Heart left ventricle (tissue), 16 donors: ENCODE measurements around the gene LTBP2. TPM values are rescaled to one million over a fixed set of nuclear protein-coding genes. Genes with fewer than 3 reads are reported as not detected.

Source experiments
- ATAC-seq, 4 donors: fragments of 200-7000 bp; cut with Tn5 transposase; one replicate each; pipeline ENCODE4 v1.9.1; 2020 to 2022; ENCODE audit warnings: moderate library complexity in 4 of 4, mild to moderate bottlenecking in 3 of 4, moderate number of reproducible peaks in 1 of 4
- DNase-seq, 5 donors: peaks; one replicate each; pipeline ENCODE4 v3.0.0-alpha.2; 2020
- H3K27ac ChIP-seq, 12 donors: fragments of 200-600 bp; sonication (generic) in 4 of 12; one replicate each; pipeline versions ENCODE4 v1.5.0 to v1.8.0; 2016 to 2022; ENCODE audit warnings: mild to moderate bottlenecking in 2 of 12
- H3K27me3 ChIP-seq, 9 donors: fragments of 200-600 bp; sonication (generic) in 2 of 9; one replicate each; pipeline versions ENCODE4 v1.5.1 to v1.8.0; 2016 to 2022; ENCODE audit warnings: mild to moderate bottlenecking in 3 of 9
- H3K36me3 ChIP-seq, 9 donors: fragments of 200-600 bp; sonication (generic) in 2 of 9; one replicate each; pipeline versions ENCODE4 v1.5.0 to v1.8.0; 2018 to 2022; ENCODE audit warnings: mild to moderate bottlenecking in 2 of 9
- H3K4me1 ChIP-seq, 12 donors: fragments of 200-600 bp; sonication (generic) in 4 of 12; one replicate each; pipeline versions ENCODE4 v1.5.0 to v1.8.0; 2016 to 2022; ENCODE audit warnings: mild to moderate bottlenecking in 3 of 12
- H3K4me3 ChIP-seq, 12 donors: fragments of 200-600 bp; sonication (generic) in 4 of 12; one replicate each; pipeline versions ENCODE4 v1.5.0 to v1.8.0; 2017 to 2022; ENCODE audit warnings: mild to moderate bottlenecking in 9 of 12, moderate library complexity in 4 of 12
- H3K9me3 ChIP-seq, 12 donors: fragments of 200-600 bp; sonication (generic) in 4 of 12; one replicate each; pipeline versions ENCODE4 v1.5.0 to v1.8.0; 2016 to 2022; ENCODE audit warnings: mild to moderate bottlenecking in 1 of 12
- POLR2A ChIP-seq, 2 donors: fragments of 450-650 bp; IDR thresholded peaks; one replicate each; pipeline ENCODE4 v1.6.1; 2017; ENCODE audit warnings: antibody characterized with exemption in 2 of 2, mild to moderate bottlenecking in 2 of 2, moderate library complexity in 2 of 2
- WGBS, 4 donors: extraction: QIAGEN DNeasy Blood & Tissue Kit in 2 of 4; methylation state at CpG; one replicate each; pipeline versions ENCODE4 v1.1.5 to v1.1.7; 2013 to 2018; 5-methylcytosine and 5-hydroxymethylcytosine counted together
- intact Hi-C, 10 donors: fragments of 100-400 bp; cut with DNase I; formaldehyde crosslinking; loops; one replicate each; pipeline versions ENCODE4 v1.11.1 to v1.14.2; 2022
- polyA plus RNA-seq, 2 donors: library from polyadenylated mRNA; stranded (reverse); fragments of 200-250 nt; gene quantifications; one replicate each; pipeline ENCODE4 v1.2.3, GENCODE V29; 2013
- total RNA-seq, 9 donors: library from RNA; depleted of rRNA in 2 of 9; stranded (reverse); fragments of >200 nt in 2 of 9; fragmentation: NEBNext Ultra II Directional in 3 of 9; extraction: Animal tissue kit (Norgen Biotek cat#: 25700) in 3 of 9; gene quantifications; one replicate each; pipeline versions ENCODE4 v1.1.0 to v1.2.4, GENCODE V29; 2016 to 2023
- TF ChIP-seq, protein P1 (sequence below), 12 donors: fragments of 200-600 bp; sonication (generic) in 4 of 12; IDR thresholded peaks; one replicate each; pipeline versions ENCODE4 v1.5.0 to v1.8.0; 2018 to 2022; ENCODE audit warnings: antibody characterized with exemption in 12 of 12, mild to moderate bottlenecking in 5 of 12
- donor health status: ischemic (EF 13 %, LVEDD 7.1; RV severe dilation, severe dysfunction).
- donor health status: healthy with polysubstance abuse.
- donor health status: DM: no; HTN: yes; CAD: no.
- donor health status: DM: no; HTN: no; CAD: no.
- donor health status: ischemic (EF 25% LVEDD 6.9; RV normal size, moderate dysfunction).
- donor health status: ischemic (EF 25% LVEDD 5.7; RV mildly dilated, moderate dysfunction).
- donor health status: healthy.
- donor health status: DM: yes; HTN: yes; CAD: no.
- donor health status: ischemic (EF 35%, LVEDD 5.7; RV mildly dilated, moderate dysfunction).
- donor health status: nonischemic (EF 11% LVEDD 7.7; RV severe dilation, severe dysfunction).
- donor health status: DM: yes; HTN: yes; CAD: no.
- donor health status: PGD.
- donor health status: ischemic (EF 29% LVEDD 5.4; RV normal size, mild dysfunction).
- donor health status: nonischemic (EF 23%, LVEDD 6.1; RV moderate dilation, normal function).

The LTBP2 gene
- total and polyA plus RNA-seq, 11 donors: 4.0 to 69.1 (median 29.5) TPM

- DNase-seq: peak in 2 of 5 donors; percentile 12 to 17
- H3K27me3 ChIP-seq: no peaks in the 10 kb centered on the region
- no peaks in the 10 kb centered on the region for H3K9me3 ChIP-seq
- H3K4me3 ChIP-seq: no peak overlapping the region
- ATAC-seq: no peak
- intact Hi-C loops: no loop called here
- H3K27ac ChIP-seq: peak overlapping the region in 8 of 12 donors; percentile 60 to 91 (median 77)
- no peaks in the 10 kb centered on the region for H3K36me3 ChIP-seq
- H3K4me1 ChIP-seq: peaks cover 0 to 94% (median 44%) of the 10 kb centered on the region in 12 donors
- TF ChIP-seq POLR2A (IDR thresholded peaks at IDR 0.05): no peak
- TF ChIP-seq, protein P1, sequence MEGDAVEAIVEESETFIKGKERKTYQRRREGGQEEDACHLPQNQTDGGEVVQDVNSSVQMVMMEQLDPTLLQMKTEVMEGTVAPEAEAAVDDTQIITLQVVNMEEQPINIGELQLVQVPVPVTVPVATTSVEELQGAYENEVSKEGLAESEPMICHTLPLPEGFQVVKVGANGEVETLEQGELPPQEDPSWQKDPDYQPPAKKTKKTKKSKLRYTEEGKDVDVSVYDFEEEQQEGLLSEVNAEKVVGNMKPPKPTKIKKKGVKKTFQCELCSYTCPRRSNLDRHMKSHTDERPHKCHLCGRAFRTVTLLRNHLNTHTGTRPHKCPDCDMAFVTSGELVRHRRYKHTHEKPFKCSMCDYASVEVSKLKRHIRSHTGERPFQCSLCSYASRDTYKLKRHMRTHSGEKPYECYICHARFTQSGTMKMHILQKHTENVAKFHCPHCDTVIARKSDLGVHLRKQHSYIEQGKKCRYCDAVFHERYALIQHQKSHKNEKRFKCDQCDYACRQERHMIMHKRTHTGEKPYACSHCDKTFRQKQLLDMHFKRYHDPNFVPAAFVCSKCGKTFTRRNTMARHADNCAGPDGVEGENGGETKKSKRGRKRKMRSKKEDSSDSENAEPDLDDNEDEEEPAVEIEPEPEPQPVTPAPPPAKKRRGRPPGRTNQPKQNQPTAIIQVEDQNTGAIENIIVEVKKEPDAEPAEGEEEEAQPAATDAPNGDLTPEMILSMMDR (IDR thresholded peaks at IDR 0.05): no peak
- WGBS, 4 donors: 86 to 92% (median 88%) methylated on average over 5 of the region's 5 CpGs
These were observed 41.3 kb downstream of the LTBP2 start for GRCh38 chr14:74570696-74571095.

DNA sequence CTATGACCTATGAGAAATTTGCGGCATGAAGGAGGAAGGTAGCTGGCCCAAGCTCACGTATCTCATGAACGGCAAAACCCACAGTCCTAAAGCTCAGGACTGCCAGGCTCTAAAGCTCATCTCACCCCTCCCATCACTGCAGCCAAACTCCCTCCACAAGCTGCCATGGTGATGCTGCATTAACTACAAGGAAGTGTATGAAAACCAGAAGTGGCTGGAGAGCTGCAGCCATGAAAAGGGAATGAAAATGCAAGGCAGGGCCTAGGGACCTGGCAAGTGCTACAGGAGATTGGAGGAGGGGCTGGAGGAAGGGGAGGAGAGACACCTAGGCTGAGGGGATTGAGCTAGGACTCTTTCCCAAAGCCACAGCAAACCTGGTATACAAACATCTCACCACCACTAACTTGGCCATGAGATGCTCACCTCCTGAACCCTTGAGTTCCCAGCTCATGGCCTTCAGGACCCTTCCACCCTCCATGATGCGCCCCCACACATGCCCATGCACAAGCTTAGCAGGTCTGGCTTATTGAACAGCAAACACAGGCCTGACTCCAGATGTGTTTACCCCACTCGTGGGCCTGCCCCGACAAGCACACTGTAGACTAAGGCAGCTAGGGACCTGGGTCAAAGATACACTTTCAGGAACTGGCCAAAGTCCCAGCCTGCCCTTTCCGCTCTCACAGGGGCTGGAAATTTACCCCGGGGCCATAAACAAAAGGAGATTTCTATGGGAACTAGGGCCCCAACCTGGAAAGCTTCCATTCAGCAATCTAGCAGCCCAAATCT, 42.0 kb downstream of the LTBP2 start:
- peak in 3 of 5 donors; percentile 16 to 29 (median 18) for DNase-seq
- no peak overlapping the region for H3K4me3 ChIP-seq
- no peaks in the 10 kb centered on the region for H3K9me3 ChIP-seq
- no peaks in the 10 kb centered on the region for H3K27me3 ChIP-seq
- 52 to 76% (median 65%) methylated on average over 8 of the region's 8 CpGs for WGBS, 4 donors
- no peaks in the 10 kb centered on the region for H3K36me3 ChIP-seq
- ATAC-seq: no peak
- peaks cover 0 to 87% (median 41%) of the 10 kb centered on the region in 12 donors for H3K4me1 ChIP-seq
- intact Hi-C loops: no loop called here
- no peak for TF ChIP-seq POLR2A (IDR thresholded peaks at IDR 0.05)
- TF ChIP-seq, protein P1 (IDR thresholded peaks at IDR 0.05): no peak
- H3K27ac ChIP-seq: peak overlapping the region in 8 of 12 donors; percentile 60 to 91 (median 77)

GRCh38 chr14:74569387-74569786, 42.6 kb downstream of the LTBP2 start:
- intact Hi-C loops: no loop called here
- ATAC-seq: no peak
- no peaks in the 10 kb centered on the region for H3K9me3 ChIP-seq
- TF ChIP-seq, protein P1 (IDR thresholded peaks at IDR 0.05): no peak
- H3K27me3 ChIP-seq: no peaks in the 10 kb centered on the region
- H3K36me3 ChIP-seq: no peaks in the 10 kb centered on the region
- DNase-seq: peak in 3 of 5 donors; percentile 10 to 21 (median 11)
- no peak overlapping the region for H3K4me3 ChIP-seq
- peaks cover 0 to 81% (median 38%) of the 10 kb centered on the region in 12 donors for H3K4me1 ChIP-seq
- H3K27ac ChIP-seq: peak overlapping the region in 8 of 12 donors; percentile 31 to 91 (median 77)
- 75 to 85% (median 78%) methylated on average over 1 to 2 of the region's 2 CpGs for WGBS, 4 donors

DNA sequence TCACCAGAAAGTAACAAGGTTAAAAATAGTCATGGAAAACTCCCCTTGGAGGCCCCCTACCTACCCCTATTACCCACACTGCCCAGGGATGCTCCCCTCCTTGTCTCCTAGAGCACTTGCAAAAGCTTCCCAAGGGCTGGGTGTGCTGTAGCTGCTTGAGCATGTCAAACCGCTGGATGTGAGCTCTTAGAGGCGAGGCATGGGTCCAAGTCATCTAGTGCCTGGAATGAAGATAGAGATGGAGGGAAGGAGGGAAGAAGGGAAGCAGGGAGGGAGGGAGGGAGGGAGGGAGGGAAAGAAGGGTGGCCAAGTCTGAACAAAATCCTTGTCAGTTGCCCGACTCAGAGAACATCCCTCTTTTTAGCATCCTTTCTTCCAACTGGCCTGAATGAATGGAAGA, 43.1 kb downstream of the LTBP2 start:
- peaks cover 0 to 76% (median 38%) of the 10 kb centered on the region in 12 donors for H3K4me1 ChIP-seq
- no peak for TF ChIP-seq POLR2A (IDR thresholded peaks at IDR 0.05)
- TF ChIP-seq, protein P1 (IDR thresholded peaks at IDR 0.05): no peak
- intact Hi-C loops: no loop called here
- ATAC-seq (peak in 3 of 4 donors; percentile 9 to 32 (median 28)), DNase-seq (peak in 3 of 5 donors; percentile 51 to 71 (median 62))
- H3K36me3 ChIP-seq: no peaks in the 10 kb centered on the region
- no peaks in the 10 kb centered on the region for H3K9me3 ChIP-seq
- H3K4me3 ChIP-seq: no peak overlapping the region
- H3K27ac ChIP-seq: peak overlapping the region in 6 of 12 donors; percentile 31 to 91 (median 73)
- 44 to 67% (median 50%) methylated on average over 3 of the region's 3 CpGs for WGBS, 4 donors
- H3K27me3 ChIP-seq: no peaks in the 10 kb centered on the region
